ENCODE data around the gene TMSB4Y. TPM values are rescaled to one million over a fixed set of nuclear protein-coding genes. Genes with fewer than 3 reads are reported as not detected.

Gene TMSB4Y
- total RNA-seq (2022) (not detected in 2 replicates), Bru-seq, nascent RNA (not detected), BruChase-seq, experiment 1, labeled RNA remaining after a 2-hour chase (not detected), BruChase-seq, experiment 2, labeled RNA remaining after a 6-hour chase (not detected)
- long read RNA-seq: 0 reads

- POLR2A ChIA-PET: no interaction called here
Measured at GRCh38 chrY:13703568-13703968, at the start of gene TMSB4Y. Gene TMSB4Y (plus strand): TSS chrY:13703899.

DNA sequence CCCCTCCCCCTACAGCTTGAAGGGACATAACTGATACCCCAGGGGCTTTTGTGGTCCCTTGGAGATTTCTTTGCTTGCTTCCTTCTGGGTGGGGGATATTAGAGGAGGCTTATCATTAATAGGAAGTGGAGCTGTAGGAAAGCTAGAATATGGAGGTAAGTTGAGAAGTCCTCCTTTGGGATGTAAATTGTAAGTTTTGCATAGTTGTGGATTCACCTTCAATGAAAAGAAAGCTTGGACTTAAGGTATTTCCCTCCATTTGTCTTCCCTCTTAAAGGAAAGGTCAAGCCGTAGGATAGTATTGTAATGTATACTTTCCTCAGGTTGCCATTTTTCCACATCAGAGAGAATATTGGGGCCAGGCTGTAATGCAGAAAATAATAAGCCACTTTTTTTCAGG, 39.5 kb upstream of the TMSB4Y start:
- ChIA-PET POLR2A (no interaction called here), CTCF (no interaction called here)
- Mint-ChIP-seq H3K9me3 (ENCODE audit: unreplicated experiment) (no peaks in the 10 kb centered on the region), H3K4me3 (ENCODE audit: unreplicated experiment) (no peak overlapping the region), H3K36me3 (ENCODE audit: insufficient read depth, unreplicated experiment) (no peaks in the 10 kb centered on the region), H3K27me3 (ENCODE audit: insufficient read depth, unreplicated experiment) (no peaks in the 10 kb centered on the region), H3K27ac (ENCODE audit: unreplicated experiment) (no peak overlapping the region), H3K4me1 (ENCODE audit: low read depth, unreplicated experiment) (no peaks in the 10 kb centered on the region)
- no TSS peak for BruUV-seq (replicated peaks)
- intact Hi-C loops (cut with micrococcal nuclease; ENCODE audit: unreplicated experiment): no loop called here
- DNase-seq: no peak
- Histone ChIP-seq H3K9me3 (no peaks in the 10 kb centered on the region), H3K4me3 (ENCODE audit: low read depth, low read length) (no peak overlapping the region), H3K27me3 (replicated peaks; ENCODE audit: control insufficient read depth, insufficient read depth, low read length) (no peaks in the 10 kb centered on the region), H3K36me3 (ENCODE audit: control insufficient read depth, insufficient read depth, low read length) (no peaks in the 10 kb centered on the region), H3K4me1 (no peaks in the 10 kb centered on the region)
- TF ChIP-seq CTCF (IDR thresholded peaks at IDR 0.05; ENCODE audit: insufficient read depth in 1 of 2, low read depth in 1 of 2, low read length in 1 of 2, severe bottlenecking in 1 of 2, unreplicated experiment in 1 of 2): no peak

More at GRCh38 chrY:13703568-13703968, at the start of gene TMSB4Y:
- H3K36me3 Mint-ChIP-seq (ENCODE audit: insufficient read depth, unreplicated experiment): no peaks in the 10 kb centered on the region
- no TSS peak for BruUV-seq (replicated peaks)
- H3K36me3 ChIP-seq (ENCODE audit: control insufficient read depth, insufficient read depth, low read length): no peaks in the 10 kb centered on the region
- H3K9me3 ChIP-seq: no peaks in the 10 kb centered on the region
- no peaks in the 10 kb centered on the region for H3K4me1 Mint-ChIP-seq (ENCODE audit: low read depth, unreplicated experiment)
- no peak within 1 kb of the TSS for H3K27ac Mint-ChIP-seq (ENCODE audit: unreplicated experiment)
- H3K27me3 ChIP-seq (replicated peaks; ENCODE audit: control insufficient read depth, insufficient read depth, low read length): no peaks in the 10 kb centered on the region
- no peak within 1 kb of the TSS for H3K4me3 Mint-ChIP-seq (ENCODE audit: unreplicated experiment)
- no peaks in the 10 kb centered on the region for H3K4me1 ChIP-seq
- CTCF ChIA-PET: no interaction called here
- intact Hi-C loops (cut with micrococcal nuclease; ENCODE audit: unreplicated experiment): no loop called here
- no peaks in the 10 kb centered on the region for H3K9me3 Mint-ChIP-seq (ENCODE audit: unreplicated experiment)
- no peaks in the 10 kb centered on the region for H3K27me3 Mint-ChIP-seq (ENCODE audit: insufficient read depth, unreplicated experiment)
- no peak for DNase-seq
- TF ChIP-seq CTCF (IDR thresholded peaks at IDR 0.05; ENCODE audit: insufficient read depth in 1 of 2, low read depth in 1 of 2, low read length in 1 of 2, severe bottlenecking in 1 of 2, unreplicated experiment in 1 of 2): no peak
- no peak within 1 kb of the TSS for H3K4me3 ChIP-seq (ENCODE audit: low read depth, low read length)

- Mint-ChIP-seq H3K4me1 (ENCODE audit: low read depth, unreplicated experiment) (no peaks in the 10 kb centered on the region), H3K4me3 (ENCODE audit: unreplicated experiment) (no peak overlapping the region), H3K27me3 (ENCODE audit: insufficient read depth, unreplicated experiment) (no peaks in the 10 kb centered on the region), H3K36me3 (ENCODE audit: insufficient read depth, unreplicated experiment) (no peaks in the 10 kb centered on the region), H3K27ac (ENCODE audit: unreplicated experiment) (no peak overlapping the region), H3K9me3 (ENCODE audit: unreplicated experiment) (no peaks in the 10 kb centered on the region)
- DNase-seq: no peak
- TF ChIP-seq CTCF (IDR thresholded peaks at IDR 0.05; ENCODE audit: insufficient read depth in 1 of 2, low read depth in 1 of 2, low read length in 1 of 2, severe bottlenecking in 1 of 2, unreplicated experiment in 1 of 2): no peak
- Histone ChIP-seq H3K4me1 (no peaks in the 10 kb centered on the region), H3K4me3 (ENCODE audit: low read depth, low read length) (no peak overlapping the region), H3K36me3 (ENCODE audit: control insufficient read depth, insufficient read depth, low read length) (no peaks in the 10 kb centered on the region), H3K27me3 (replicated peaks; ENCODE audit: control insufficient read depth, insufficient read depth, low read length) (no peaks in the 10 kb centered on the region), H3K9me3 (no peaks in the 10 kb centered on the region)
- ChIA-PET POLR2A (no interaction called here), CTCF (no interaction called here)
- BruUV-seq (replicated peaks): no TSS peak
- intact Hi-C loops (cut with micrococcal nuclease; ENCODE audit: unreplicated experiment): no loop called here
Measured at GRCh38 chrY:13671122-13671521, 32.6 kb upstream of the TMSB4Y start.
